GM21360 (cell line): Measurements from ENCODE around the gene ZBTB12.

Experiments used
- ATAC-seq: cut with Tn5 transposase; IDR thresholded peaks from one replicate; pipeline ENCODE4 v1.9.1; 2021; ENCODE audit warnings: mild to moderate bottlenecking, moderate library complexity; ENCODE audit not compliant: unreplicated experiment

The ZBTB12 gene

DNA sequence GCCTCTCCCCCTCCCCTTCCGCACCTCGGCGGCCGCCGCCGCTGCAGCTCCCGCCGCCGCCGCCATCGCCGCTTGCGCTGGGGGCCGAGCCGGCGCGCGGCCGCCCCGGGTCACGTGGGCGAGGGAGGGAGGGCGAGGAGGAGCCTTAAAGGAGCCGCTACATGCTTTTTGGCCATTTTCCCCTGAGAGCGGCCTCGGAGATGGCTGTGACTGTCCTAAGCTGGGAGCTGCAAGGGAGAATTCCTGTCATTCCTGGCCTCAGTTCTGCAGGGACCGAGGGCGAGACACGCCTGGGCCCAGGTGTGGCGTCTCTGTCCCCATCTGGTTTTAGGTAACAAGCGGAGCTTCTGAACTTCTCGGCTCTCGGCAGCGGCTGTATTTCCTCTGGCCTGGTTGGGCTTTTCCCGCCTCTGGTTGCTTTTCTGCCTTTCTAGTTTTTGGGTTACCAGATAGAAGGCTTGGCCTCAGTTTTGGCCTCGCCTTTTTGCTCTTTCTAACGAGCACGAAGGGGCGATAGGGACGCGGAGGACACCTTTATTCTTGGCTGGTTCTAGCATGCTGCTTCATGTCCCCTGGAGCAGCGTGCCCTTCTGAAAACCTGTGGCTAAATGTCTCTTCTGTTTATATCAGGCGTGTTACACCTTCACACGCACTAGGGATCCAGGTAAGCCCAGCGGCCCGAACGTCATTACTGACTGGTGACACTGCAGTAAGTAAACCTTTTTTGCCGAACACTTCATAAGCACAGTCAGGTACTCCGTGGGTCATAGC is 4.1 kb downstream of the ZBTB12 start, which contains the start of gene EHMT2:
Gene EHMT2 (minus strand): TSS at position 87 of the 771 bp plus-strand sequence. CDS start 21 bp downstream, at position 66.
- ATAC-seq, result no peak

DNA sequence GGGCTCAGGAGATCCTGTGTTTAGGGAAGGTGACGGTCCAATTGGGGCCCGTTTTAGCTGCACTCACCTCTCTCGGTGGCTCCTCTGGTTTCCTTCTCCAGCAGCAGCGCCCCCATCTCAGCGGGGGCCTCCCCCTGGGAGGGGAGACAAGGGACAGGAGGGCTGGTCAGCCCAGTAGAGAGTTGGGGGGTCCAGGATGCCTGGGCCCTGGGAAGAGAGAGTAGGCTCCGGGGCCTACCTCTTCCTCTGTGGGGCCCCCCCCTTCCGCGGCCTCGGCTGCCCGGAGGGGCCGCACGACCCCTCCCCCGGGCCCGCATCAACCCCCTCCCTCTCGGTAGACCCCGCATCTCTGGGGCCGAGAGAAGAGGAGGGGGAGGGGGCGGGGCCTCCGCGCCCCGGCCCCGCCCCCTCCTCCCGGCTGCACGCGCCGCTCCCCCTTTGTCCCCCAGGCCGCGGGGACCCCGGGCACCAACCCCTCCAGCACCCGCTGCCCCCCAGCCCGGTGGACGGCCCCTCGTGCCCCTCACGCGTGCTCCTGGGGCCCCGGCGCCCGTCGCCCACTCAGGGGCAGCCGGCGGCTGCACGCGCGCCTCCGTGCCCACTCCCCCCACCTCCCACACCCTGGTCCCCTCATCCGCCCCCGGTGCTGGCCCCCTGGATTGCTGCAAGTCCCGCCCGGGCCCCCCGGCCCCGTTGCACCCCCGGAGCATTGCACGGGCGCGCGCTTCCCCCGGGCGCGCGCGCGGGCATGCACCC is 4.9 kb downstream of the ZBTB12 start:
- ATAC-seq, result no peak

DNA sequence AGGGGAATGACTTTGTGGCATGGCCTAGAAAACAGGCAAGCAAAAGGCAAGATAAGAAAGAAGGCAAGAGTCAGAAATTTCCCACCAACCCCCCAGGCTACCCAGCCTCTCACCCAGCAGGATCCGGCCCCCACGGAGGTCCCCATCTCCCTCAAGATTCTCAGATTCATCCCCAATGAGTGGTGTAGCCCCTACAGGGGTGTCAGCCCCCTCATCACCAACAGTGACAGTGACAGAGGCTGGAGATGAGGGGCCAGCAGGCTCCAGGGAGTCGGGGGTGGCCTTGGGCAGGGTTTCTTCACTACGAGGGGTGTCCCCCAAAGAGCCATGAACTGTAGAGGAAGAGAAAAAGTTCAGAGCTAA is 5.4 kb downstream of the ZBTB12 start:
- no peak for ATAC-seq

DNA sequence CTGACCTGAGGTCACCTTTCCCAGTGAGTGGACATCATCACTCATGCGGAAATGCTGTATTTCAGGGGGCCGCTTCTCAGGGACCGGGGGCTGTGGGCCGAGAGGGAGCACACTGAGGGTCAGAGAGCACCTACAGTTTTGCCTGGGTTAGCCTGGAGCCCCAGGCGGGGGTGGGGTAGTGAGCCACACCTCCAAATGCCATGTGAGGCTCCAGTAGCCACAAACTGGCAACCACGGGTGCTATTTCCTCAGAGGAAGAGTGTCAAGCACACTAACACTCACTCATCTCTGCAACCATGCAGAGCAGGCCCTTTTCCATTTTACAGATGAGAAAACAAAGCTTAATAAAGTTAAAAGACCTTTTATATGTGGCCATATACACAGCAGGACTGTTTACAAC is 9.1 kb downstream of the ZBTB12 start:
- ATAC-seq, result no peak

DNA sequence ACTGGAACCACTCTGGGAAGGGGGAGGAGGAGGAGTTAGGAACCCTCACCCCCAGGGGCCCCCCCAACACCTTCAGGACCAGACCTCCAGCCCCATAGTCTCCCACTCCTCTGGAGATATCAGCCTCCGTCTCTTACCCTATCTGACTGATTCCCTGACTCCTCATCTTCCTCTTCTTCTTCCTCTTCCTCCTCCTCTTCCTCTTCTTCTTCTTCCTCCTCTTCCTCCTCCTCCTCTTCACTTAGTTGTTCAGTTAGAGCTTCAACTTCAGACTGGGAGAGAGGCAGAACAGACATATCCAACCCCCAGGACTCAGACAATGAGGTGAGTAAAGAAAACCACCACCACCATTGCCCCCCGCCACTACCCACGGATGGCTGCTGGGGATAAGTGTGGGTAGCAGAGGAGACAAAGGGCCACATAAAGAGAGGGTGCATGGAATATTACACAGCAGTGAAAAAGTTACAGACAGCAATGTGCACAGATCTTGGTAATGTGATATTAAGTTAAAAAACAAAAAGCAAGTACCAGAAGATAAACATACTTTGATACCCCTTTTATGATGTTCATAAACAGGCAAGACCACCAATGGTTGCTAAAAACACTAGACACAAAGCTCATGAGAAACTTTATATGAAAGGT is 12.4 kb downstream of the ZBTB12 start:
- ATAC-seq, result no peak

DNA sequence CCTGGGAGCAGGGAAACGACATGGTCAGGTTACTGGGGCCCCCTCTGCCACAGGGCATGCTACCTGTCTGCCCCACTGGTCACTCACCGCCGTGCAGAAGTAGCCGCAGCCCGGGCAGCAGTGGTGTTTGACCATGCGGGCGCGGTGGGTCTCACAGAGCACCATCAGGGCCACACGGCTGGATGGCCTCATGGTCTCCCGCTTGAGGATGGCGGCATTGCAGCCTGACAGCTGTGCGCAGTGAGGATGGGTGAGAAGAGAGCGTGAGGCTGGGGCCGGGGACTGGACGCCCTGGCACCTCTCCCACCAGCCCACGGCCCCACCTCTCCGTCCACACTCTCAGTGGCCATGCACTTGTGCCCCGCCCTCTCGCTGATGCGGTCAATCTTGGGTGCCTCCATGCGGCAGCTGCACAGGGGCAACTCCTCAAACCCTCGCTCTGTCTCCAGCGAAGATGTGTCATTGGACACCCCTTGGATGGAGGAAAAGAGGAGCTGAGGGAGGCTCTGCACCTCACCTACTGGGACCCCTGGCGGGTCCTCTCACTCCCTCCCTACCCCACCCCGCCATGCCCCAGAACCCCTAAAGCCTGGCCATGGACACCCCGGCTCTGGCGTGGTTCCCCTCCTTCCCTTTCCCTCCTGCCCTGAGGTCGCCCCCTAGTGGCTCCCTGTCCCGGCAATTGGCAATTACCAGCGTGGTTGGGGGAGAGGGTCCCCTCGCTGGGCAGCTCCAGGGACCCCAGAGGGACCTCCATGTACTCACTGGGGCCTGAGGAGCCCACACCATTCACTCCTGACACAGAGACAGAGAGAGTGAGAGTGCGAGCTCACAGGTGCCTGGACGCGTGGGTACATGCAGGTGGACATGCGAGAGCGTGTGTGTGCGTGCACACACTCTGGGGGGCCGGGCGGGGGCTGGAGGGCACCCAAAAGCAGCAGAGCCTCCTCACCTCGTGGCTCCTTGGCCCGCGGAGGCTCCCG is 13.3 kb downstream of the ZBTB12 start:
- no peak for ATAC-seq

DNA sequence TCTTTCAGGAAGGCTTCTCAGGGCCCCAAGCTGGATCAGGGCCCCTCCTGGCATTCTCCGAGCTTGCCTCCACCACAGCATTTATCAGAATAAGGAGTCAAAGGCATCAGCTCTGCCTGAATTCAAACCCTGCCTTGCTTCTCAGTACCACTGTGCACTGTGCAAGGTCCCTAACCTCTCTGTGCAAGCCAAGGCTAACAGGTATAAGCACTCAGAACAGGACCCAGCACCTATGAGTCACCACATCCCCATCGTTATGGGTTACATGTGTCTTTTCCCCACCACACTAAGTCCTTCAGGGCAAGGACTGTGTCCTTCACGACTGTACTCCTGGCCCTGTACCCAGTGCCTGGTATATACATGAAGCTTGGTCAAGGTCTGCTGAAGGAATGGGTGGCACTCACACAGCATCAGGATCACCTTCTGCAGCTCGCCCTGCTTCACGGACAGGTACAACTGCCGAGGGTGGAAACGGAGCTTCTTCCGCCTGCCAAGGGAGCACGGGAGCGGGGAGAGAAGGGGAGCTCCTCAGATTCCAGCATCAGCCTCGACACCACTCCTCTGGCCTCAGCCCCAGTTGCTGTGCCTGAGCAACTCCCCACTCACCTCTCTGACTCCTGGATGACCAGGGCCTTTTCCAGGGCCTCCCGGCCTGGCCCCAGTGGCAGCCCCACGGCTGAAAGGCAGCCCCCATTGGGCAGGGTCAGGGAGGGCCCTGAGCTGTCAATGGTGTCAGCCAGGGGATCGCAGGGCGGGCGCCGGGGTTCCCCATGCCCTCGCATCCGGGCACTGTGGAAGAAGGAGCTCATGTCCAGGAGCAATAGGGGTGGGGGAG is 14.5 kb downstream of the ZBTB12 start:
- no peak for ATAC-seq

DNA sequence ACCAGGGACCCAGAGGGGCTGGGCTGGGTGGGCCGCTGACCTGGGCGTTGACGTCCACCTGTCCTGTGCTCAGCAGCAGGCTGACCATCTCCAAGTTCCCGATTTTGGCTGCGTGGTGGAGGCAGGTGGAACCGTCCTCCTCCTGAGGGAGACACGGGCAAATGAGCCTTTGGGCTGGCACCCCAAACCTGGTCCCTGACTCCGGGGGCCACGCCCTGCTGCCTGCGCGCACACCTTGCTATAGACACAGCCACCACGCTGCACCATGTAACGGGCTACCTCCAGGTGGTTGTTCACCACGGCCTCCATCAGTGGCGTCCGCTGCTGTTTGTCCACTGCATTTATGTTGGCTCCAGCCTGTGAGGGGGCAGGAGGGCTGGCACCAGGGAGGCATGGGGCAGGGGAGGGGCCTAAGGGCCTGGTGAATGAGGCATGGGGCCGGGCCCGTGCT is 15.3 kb downstream of the ZBTB12 start:
- no peak for ATAC-seq

DNA sequence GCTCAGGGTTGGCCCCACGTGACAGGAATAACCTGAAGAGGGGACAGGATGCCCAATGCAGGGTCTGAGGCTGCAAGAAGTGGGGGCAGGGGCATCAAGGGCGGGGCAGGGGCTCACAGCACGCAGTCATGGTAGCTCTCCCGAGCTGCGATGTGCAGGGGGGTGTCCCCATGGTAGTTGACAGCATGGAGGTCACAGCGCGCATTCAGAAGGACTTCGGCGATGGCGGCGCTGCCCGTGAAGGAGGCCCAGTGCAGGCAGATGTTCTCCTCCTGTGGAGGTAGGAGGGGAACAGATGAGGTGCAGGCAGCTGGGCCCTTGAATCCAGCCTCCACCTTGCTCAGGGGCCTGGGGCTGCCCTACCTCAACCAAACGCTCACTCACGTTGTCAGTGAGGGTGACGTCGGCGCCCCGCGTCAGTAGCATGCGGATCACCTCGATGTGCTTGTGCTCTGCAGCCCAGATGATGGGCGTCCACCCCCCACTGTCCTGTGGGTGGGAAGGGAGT is 17.3 kb downstream of the ZBTB12 start:
- ATAC-seq, result no peak

DNA sequence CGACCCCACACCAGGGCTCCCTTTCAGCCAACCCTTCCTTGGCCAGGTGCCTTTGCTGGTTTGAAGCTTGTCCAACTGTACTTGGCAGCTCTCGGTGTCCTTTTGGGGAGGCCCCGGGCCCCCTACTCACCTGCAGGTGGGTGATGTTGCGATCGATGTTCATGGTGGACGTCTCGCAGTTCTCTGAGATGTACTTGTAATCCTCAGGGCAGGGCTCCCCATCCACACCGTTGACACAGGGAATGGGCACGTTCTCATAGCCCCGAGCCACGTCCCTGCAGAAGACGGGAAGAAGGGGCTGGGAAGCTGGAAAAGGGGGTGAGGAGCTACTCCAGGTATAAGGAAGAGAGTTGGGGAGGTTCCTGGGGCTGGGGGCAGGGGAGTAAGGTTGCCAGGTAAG is 18.2 kb downstream of the ZBTB12 start:
- ATAC-seq, result no peak

DNA sequence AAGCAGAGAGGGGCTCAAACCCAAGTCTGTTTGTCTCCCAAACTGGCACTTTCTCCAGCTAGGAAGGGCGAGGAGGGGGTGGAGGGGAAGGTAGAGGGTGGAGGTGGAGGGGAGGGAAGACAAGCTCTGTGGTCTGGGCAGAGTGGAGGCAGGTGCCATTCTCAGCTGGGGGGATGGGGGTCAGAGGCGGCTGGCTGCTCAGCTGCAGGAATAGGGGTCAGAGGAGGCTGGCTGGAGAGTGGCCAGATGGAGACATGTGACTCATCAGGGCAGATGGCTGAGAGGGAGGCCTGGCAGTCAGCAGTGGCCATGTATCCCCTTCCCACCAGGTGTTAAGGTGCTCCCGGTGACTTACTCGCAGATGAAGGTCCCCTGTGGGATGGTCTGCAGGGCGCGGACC is 19.5 kb downstream of the ZBTB12 start:
- no peak for ATAC-seq

DNA sequence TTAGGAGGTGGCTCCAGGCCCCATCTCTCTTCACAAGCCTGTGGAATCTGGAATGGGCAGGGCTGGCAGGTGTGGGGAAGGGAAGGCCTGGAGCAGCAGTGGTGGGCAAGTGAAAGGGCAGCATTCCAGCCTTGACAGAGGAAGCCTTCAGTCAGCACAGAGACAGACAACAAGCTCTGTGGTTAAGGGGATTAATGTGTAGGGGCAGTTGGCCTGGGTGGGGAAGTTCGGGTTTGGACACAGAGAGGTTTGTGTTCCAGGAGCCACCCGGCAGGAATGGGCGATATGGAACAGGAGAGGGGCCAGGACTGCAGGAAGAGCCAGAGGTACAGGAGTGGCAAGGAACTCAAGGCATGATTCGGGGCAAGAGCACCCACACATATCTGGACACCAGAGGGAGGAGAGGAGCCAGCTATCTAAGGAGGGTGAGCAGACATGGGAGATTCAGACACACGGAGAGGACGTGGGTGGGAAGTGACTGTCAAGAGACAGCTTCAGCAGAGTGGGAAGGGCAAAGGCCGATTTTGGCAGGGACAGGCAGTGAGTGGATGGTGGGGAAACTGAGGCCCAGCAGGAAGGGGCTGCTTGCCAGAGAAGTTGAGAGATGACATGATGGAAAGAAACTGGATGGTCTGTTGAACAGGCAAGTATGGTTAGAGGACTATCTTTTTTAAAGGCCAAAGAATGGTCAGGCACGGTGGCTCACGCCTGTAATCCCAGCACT is 20.6 kb downstream of the ZBTB12 start:
- ATAC-seq, result no peak

DNA sequence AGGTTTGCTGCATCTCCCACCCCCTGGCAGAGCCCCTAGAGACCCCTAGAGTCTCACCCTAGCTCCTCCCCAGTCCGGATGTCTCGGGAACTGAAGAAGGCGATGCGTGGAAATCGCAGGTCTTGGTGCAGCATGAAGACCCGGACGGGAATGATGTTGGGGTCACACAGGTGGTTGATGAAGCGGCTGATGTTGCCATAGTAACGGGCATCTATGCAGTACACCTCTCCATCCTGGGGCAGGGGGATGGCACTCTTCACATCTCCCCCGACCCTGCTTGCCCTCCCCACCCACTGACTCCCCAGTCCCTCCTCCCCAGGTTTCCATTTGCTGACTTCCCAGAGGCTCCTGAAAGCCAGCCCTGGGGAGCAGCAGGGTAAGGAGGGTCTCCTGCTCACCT is 21.3 kb downstream of the ZBTB12 start:
- no peak for ATAC-seq

DNA sequence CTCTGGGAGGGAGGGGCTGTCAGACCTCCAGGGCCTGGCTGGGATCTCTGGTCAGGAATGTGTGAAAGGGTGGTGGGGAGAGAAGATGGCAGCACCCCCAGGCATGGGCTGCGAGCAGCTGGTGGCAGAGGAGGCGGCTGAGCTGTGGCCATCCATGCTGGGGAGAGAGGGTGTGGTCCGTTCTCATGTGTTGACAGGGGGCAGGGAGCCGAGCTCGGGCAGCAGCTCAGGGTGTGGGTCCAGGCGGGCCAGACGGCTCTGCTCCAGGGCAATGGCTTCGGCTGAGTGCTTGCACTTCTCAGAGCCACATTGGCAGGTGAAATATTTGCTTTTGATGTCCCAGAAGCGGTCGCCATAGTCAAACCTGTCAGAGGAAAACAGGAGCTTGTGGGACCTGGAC is 22.0 kb downstream of the ZBTB12 start:
- no peak for ATAC-seq

DNA sequence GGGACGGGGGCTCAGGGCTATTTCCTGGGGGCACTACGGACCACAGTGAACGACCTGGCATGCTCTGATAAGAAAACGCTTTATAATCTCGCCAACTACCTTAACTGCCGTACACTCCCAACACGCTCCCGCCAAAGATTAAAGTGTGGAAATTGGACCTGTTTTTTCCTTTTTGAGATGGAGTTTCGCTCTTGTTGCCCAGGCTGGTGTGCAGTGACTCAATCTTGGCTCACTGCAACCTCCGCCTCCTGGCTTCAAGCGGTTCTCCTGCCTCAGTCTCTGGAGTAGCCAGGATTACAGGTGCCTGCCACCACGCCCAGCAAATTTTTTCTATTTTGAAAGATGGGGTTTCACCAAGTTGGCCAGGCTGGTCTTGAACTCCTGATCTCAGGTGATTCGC is 22.7 kb downstream of the ZBTB12 start:
- ATAC-seq, result no peak

DNA sequence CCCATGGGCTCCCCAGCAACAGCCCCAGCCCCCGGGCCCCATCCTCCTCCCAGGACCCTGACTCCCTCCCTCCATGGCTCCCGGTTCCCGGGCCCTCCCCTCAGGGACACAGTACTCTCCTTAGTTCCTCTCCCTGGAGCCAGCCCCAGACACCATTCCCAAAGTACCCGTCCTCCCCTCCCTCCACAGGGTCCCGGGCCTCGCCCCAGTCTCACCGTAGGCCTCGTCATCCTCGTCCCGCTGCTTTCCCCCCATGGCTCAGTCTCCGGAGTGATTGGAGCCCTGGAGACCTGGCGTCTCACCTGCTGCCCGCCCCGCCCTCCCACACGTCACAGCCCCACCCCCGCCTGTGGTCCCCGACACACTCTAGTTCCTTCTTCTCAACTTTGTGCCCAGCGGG is 23.2 kb downstream of the ZBTB12 start, which contains the start of gene SLC44A4:
Gene SLC44A4 (minus strand): TSS at position 272 of the 400 bp plus-strand sequence. CDS start 17 bp downstream, at position 255.
- no peak for ATAC-seq

DNA sequence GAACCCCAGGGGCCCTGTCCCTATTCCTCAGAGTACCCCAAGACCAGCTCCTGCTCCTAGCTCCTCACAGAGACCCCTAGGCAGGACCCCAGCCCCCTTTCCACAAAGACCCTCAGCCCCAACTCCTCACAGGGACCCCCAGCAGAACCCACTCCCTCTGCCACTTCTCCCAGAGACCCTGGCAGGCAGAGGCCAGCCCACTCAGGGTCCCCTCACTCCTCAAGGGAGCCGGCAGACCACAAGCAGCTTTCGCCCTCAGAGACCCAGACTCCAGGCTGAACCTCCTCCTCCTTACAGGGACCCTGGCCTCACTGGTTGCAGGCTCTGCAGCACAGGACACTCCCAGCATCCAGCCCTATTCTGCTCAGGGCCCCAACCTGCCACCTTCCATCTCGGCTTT is 23.7 kb downstream of the ZBTB12 start:
- ATAC-seq, result no peak

DNA sequence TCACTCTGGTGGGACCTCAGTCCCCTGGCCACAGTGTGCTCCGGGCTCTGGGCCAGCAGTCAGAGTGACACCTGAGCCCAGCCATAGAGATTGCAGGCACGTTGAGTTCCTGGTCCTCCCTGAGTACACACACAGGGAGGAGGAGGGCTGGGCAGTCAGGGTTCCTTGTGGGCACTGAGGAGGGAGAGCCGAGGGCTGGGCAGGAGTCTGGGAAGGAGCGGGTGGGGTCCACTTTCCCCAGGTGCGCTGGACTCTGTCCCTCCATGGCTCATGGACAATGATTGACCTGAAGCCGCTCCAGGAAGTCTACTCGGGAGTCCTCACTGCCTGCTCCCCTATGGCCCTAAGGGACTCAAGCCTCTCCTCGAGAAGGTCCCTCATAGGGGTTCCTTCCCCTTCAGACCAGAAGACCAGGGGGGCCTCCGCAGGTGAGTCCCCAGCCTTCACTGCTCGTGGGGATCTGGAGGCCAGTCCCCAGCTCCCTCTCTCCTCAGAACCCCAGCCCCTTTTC is 24.2 kb downstream of the ZBTB12 start:
- ATAC-seq, result no peak
